NB4 (cell line): ENCODE results near the gene ITLN1.
"Not testable (repeated sequence)": the region's sequence is repeated elsewhere in the genome, so short reads cannot be mapped to it uniquely, and the experiment has no call there.

Experiments used
- DNase-seq: peaks from one replicate; pipeline ENCODE4 v3.0.0; 2010; ENCODE audit warnings: low read depth
- H3K4me3 ChIP-seq: one replicate; pipeline ENCODE4 v1.5.1; 2011; ENCODE audit warnings: mild to moderate bottlenecking, low read depth, low read length, moderate library complexity
- CTCF ChIP-seq: IDR thresholded peaks from one replicate; pipeline ENCODE4 v1.5.1; 2012; ENCODE audit warnings: low read depth, low read length
- MYC ChIP-seq: IDR thresholded peaks from 2 replicates; pipeline ENCODE4 v1.6.1; 2011; ENCODE audit warnings: low read depth, low read length
- POLR2A ChIP-seq: IDR thresholded peaks from 2 replicates; pipeline ENCODE4 v1.6.1; 2011; ENCODE audit warnings: mild to moderate bottlenecking; ENCODE audit not compliant: insufficient read length; ENCODE audit errors: extremely low read depth
- TF ChIP-seq, protein P1 (sequence below): IDR thresholded peaks from 2 replicates; pipeline ENCODE4 v1.6.1; 2011; ENCODE audit warnings: low read depth, low read length

The ITLN1 gene

DNA sequence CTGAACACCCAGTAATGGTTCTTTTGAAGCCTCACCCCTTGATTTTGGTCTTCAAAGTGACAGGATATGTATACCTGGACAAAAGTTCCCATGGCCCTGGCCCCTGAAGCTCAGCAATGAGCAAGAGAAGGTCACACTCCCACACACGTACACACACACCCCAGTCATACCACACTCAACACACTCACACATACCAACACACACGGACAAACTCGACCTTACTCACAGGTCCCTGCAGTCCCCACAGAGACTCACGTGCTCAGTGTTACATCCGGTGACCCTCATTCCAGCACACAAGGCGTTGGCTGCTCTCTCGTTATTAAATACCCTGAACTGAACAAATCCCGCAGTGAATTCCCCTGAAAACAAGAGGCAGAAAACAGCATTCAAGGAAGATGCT is 5.9 kb downstream of the ITLN1 start:
- DNase-seq, result no peak
- TF ChIP-seq POLR2A, result no peak
- TF ChIP-seq, protein P1, sequence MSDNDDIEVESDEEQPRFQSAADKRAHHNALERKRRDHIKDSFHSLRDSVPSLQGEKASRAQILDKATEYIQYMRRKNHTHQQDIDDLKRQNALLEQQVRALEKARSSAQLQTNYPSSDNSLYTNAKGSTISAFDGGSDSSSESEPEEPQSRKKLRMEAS, result no peak
- no peak for TF ChIP-seq CTCF
- TF ChIP-seq MYC, result no peak
- no peak overlapping the region for H3K4me3 ChIP-seq

DNA sequence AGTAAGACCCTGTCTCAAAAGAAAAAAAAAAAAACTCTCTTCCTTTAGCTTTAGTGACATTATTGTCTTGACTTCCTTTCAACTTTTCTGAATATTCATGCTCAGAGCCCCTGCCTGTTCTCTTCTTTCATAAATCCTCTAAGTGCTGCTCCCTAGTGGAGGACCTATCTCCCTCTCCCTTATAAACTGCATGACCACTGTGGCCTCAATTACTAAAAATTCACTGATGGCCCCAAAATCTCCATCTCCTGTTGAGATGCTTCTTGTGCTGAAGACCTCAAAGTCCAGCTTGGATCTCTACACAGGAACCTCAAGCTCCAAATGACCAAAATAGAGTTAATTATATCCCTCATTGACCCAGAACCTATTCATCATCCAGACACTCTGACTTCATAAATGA is 7.8 kb downstream of the ITLN1 start:
- TF ChIP-seq MYC (no peak), CTCF (peak; percentile 49), POLR2A (no peak)
- TF ChIP-seq, protein P1, result no peak
- H3K4me3 ChIP-seq, result no peak overlapping the region
- DNase-seq, result peak; percentile 63

DNA sequence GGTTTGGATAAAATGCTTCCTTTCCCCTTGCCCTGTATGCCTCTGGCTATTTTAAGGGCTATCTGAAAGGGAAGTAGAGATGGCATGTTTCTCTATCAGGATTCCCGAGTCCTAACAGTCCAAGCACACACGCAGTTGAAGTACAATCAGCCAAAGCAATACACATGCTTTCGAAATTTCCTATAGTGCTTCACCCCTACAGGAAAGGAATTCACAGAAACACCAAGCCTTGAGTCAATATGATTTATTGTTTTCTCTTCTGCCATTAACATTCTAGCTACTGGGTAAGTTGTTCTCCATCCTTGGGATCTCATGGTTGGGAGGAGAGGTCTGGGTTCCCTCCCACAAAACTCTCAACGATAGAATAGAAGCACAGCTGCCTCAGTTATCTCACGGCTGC is 8.7 kb downstream of the ITLN1 start:
- TF ChIP-seq, protein P1, result no peak
- no peak for TF ChIP-seq CTCF
- no peak for TF ChIP-seq POLR2A
- no peak for TF ChIP-seq MYC
- no peak for DNase-seq
- no peak overlapping the region for H3K4me3 ChIP-seq

- not testable (repeated sequence) for H3K4me3 ChIP-seq, DNase-seq
Measured at GRCh38 chr1:160875591-160875990, 9.4 kb downstream of the ITLN1 start.

GRCh38 chr1:160874935-160875334 is 10.0 kb downstream of the ITLN1 start:
- no peak for DNase-seq
- TF ChIP-seq, protein P1, result no peak
- TF ChIP-seq CTCF (no peak), MYC (no peak), POLR2A (no peak)
- no peak overlapping the region for H3K4me3 ChIP-seq

DNA sequence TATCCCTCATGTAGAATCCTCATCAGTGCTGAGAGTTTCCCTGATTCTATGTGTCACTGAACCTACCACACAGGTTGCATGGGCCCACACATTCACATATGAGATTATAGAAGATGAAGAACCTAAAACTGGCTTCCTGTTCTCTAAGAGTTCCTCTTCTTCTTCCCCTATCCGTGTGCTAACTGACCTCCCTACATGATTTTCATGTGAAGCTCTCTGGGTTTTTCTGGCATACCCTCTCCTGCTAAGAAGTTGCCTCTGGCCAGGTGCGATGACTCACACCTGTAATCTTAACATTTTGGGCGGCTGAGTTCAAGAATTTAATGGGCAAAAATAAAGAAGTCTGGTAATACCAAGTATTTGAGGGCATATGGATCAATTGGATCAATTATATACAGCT is 16.8 kb downstream of the ITLN1 start:
- H3K4me3 ChIP-seq, result no peak overlapping the region
- peak; percentile 67 for DNase-seq
- TF ChIP-seq MYC (no peak), POLR2A (no peak), CTCF (no peak)
- TF ChIP-seq, protein P1, result no peak

GRCh38 chr1:160867651-160868050 is 17.3 kb downstream of the ITLN1 start:
- not testable (repeated sequence) for H3K4me3 ChIP-seq
- DNase-seq, result peak; percentile 18
